BLaER1 (cell line): ENCODE measurements around the gene KREMEN1.
"Not testable (repeated sequence)": the region's sequence is repeated elsewhere in the genome, so short reads cannot be mapped to it uniquely, and the experiment has no call there.

Source experiments
- H3K27ac ChIP-seq: shearing (Covaris generic); formaldehyde crosslinking; 2 replicates; pipeline ENCODE4 v1.8.1; 2022
- H3K27me3 ChIP-seq: shearing (Covaris generic); formaldehyde crosslinking; 2 replicates; pipeline ENCODE4 v1.8.1; 2022
- H3K36me3 ChIP-seq: shearing (Covaris generic); formaldehyde crosslinking; 2 replicates; pipeline ENCODE4 v1.8.1; 2022
- H3K4me1 ChIP-seq: shearing (Covaris generic); formaldehyde crosslinking; 2 replicates; pipeline ENCODE4 v1.8.1; 2022
- H3K4me2 ChIP-seq: shearing (Covaris generic); formaldehyde crosslinking; 2 replicates; pipeline ENCODE4 v1.8.1; 2022
- H3K4me3 ChIP-seq: shearing (Covaris generic); formaldehyde crosslinking; 2 replicates; pipeline ENCODE4 v1.8.1; 2022
- H3K9ac ChIP-seq: shearing (Covaris generic); formaldehyde crosslinking; 2 replicates; pipeline ENCODE4 v1.8.1; 2022
- H3K9me3 ChIP-seq: shearing (Covaris generic); formaldehyde crosslinking; 2 replicates; pipeline ENCODE4 v1.8.1; 2022
- H4K20me1 ChIP-seq: shearing (Covaris generic); formaldehyde crosslinking; 2 replicates; pipeline ENCODE4 v1.8.1; 2022
- Cebpa-rat ChIP-seq: shearing (Covaris generic); IDR thresholded peaks from 2 replicates; pipeline ENCODE4 v1.8.1; 2022

KREMEN1 gene

GRCh38 chr22:29078036-29078868, 5.4 kb downstream of the KREMEN1 start:
- no peak overlapping the region for H3K27ac ChIP-seq
- no peak overlapping the region for H3K9ac ChIP-seq
- peaks cover 5% of the 10 kb centered on the region for H3K4me1 ChIP-seq
- no peak overlapping the region for H3K4me2 ChIP-seq
- H4K20me1 ChIP-seq, result peaks cover 13% of the 10 kb centered on the region
- H3K27me3 ChIP-seq, result peaks cover 32% of the 10 kb centered on the region
- H3K9me3 ChIP-seq, result no peaks in the 10 kb centered on the region; the same call in 1 of the 2 replicates
- H3K4me3 ChIP-seq, result no peak overlapping the region
- H3K36me3 ChIP-seq, result no peaks in the 10 kb centered on the region
- no peak for TF ChIP-seq Cebpa-rat

GRCh38 chr22:29078869-29079207, 6.0 kb downstream of the KREMEN1 start:
- no peak overlapping the region for H3K4me3 ChIP-seq
- H3K27me3 ChIP-seq, result peaks cover 26% of the 10 kb centered on the region
- no peak for TF ChIP-seq Cebpa-rat
- H3K4me2 ChIP-seq, result no peak overlapping the region
- no peaks in the 10 kb centered on the region for H3K36me3 ChIP-seq
- no peaks in the 10 kb centered on the region; the same call in 1 of the 2 replicates for H3K9me3 ChIP-seq
- H3K9ac ChIP-seq, result no peak overlapping the region
- H3K27ac ChIP-seq, result no peak overlapping the region
- H4K20me1 ChIP-seq, result peaks cover 7% of the 10 kb centered on the region
- H3K4me1 ChIP-seq, result no peaks in the 10 kb centered on the region

- Histone ChIP-seq H3K9me3 (no peaks in the 10 kb centered on the region; the same call in 1 of the 2 replicates), H3K27ac (no peak overlapping the region), H3K4me3 (no peak overlapping the region), H4K20me1 (peaks cover 2% of the 10 kb centered on the region), H3K36me3 (no peaks in the 10 kb centered on the region), H3K4me1 (no peaks in the 10 kb centered on the region), H3K27me3 (peaks cover 21% of the 10 kb centered on the region), H3K4me2 (no peak overlapping the region), H3K9ac (no peak overlapping the region)
- no peak for TF ChIP-seq Cebpa-rat
Measured at GRCh38 chr22:29079218-29079901, 6.5 kb downstream of the KREMEN1 start.

GRCh38 chr22:29080106-29080975, 7.5 kb downstream of the KREMEN1 start:
- TF ChIP-seq Cebpa-rat, result no peak
- Histone ChIP-seq H4K20me1 (no peaks in the 10 kb centered on the region), H3K4me2 (no peak overlapping the region), H3K9ac (no peak overlapping the region), H3K4me1 (no peaks in the 10 kb centered on the region), H3K4me3 (no peak overlapping the region), H3K27me3 (peaks cover 11% of the 10 kb centered on the region), H3K9me3 (no peaks in the 10 kb centered on the region), H3K36me3 (no peaks in the 10 kb centered on the region), H3K27ac (no peak overlapping the region)

- H3K36me3 ChIP-seq, result no peaks in the 10 kb centered on the region
- H3K27me3 ChIP-seq, result no peaks in the 10 kb centered on the region
- no peak overlapping the region for H3K27ac ChIP-seq
- no peak overlapping the region for H3K4me2 ChIP-seq
- no peaks in the 10 kb centered on the region for H4K20me1 ChIP-seq
- H3K4me1 ChIP-seq, result no peaks in the 10 kb centered on the region
- H3K9me3 ChIP-seq, result no peaks in the 10 kb centered on the region
- no peak overlapping the region for H3K4me3 ChIP-seq
- no peak for TF ChIP-seq Cebpa-rat
- no peak overlapping the region for H3K9ac ChIP-seq
Measured at GRCh38 chr22:29081517-29082236, 8.8 kb downstream of the KREMEN1 start.

- H3K4me3 ChIP-seq, result no peak overlapping the region
- no peak overlapping the region for H3K27ac ChIP-seq
- no peaks in the 10 kb centered on the region for H4K20me1 ChIP-seq
- no peaks in the 10 kb centered on the region for H3K27me3 ChIP-seq
- no peak overlapping the region for H3K4me2 ChIP-seq
- no peaks in the 10 kb centered on the region for H3K9me3 ChIP-seq
- H3K4me1 ChIP-seq, result no peaks in the 10 kb centered on the region
- no peaks in the 10 kb centered on the region for H3K36me3 ChIP-seq
- H3K9ac ChIP-seq, result no peak overlapping the region
- no peak for TF ChIP-seq Cebpa-rat
Measured at GRCh38 chr22:29082826-29083545, 10.2 kb downstream of the KREMEN1 start.

- H3K4me2 ChIP-seq, H3K4me3 ChIP-seq, H3K27ac ChIP-seq, H4K20me1 ChIP-seq, H3K36me3 ChIP-seq, H3K9me3 ChIP-seq, H3K4me1 ChIP-seq, H3K9ac ChIP-seq, H3K27me3 ChIP-seq: not testable (repeated sequence)
Measured at GRCh38 chr22:29083576-29083932, 10.7 kb downstream of the KREMEN1 start.

GRCh38 chr22:29083933-29084591, 11.2 kb downstream of the KREMEN1 start:
- Histone ChIP-seq H3K27ac (no peak overlapping the region), H4K20me1 (no peaks in the 10 kb centered on the region), H3K4me2 (no peak overlapping the region), H3K27me3 (no peaks in the 10 kb centered on the region), H3K4me3 (no peak overlapping the region), H3K4me1 (no peaks in the 10 kb centered on the region), H3K36me3 (no peaks in the 10 kb centered on the region), H3K9me3 (no peaks in the 10 kb centered on the region), H3K9ac (no peak overlapping the region)
- TF ChIP-seq Cebpa-rat, result no peak
